IMR-90 (cell line): ENCODE measurements around the gene NOTCH2. TPM values are rescaled to one million over a fixed set of nuclear protein-coding genes. Genes with fewer than 3 reads are reported as not detected.
A peak's percentile ranks its signal among the peaks of the same experiment; 100 is the strongest.
"Not testable (repeated sequence)": the region's sequence is repeated elsewhere in the genome, so short reads cannot be mapped to it uniquely, and the experiment has no call there.

ENCODE experiments used
- ATAC-seq: fragments of 200-7000 bp; cut with Tn5 transposase; 2 replicates; pipeline ENCODE4 v1.9.1; 2020; ENCODE audit warnings: low read depth, mild to moderate bottlenecking, moderate library complexity
- BruUV-seq: library from RNA; stranded (reverse); fragments of 400-500 nt; replicated peaks from 2 replicates; lab custom pipeline; 2021; lab: Mats Ljungman, UMichigan
- CTCF ChIA-PET: fragments of 300-600 bp; formaldehyde crosslinking; extraction: SDS; loops from one replicate; lab custom pipeline; 2021; ENCODE audit warnings: antibody characterized with exemption; lab: Yijun Ruan, JAX
- POLR2A ChIA-PET: fragments of 300-600 bp; sonication (Branson Sonifier 250); formaldehyde crosslinking; loops from one replicate; lab custom pipeline; 2022; ENCODE audit warnings: antibody characterized with exemption; ENCODE audit not compliant: unreplicated experiment; lab: Charles Lee
- DNase-seq: peaks from one replicate; pipeline ENCODE4 v3.0.0; 2013
- H2AFZ ChIP-seq: replicated peaks from 2 replicates; pipeline ENCODE3; 2013; ENCODE audit warnings: low read length, mild to moderate bottlenecking; ENCODE audit not compliant: poor library complexity
- H2AK5ac ChIP-seq: 2 replicates; pipeline ENCODE4 v1.6.1; 2013; ENCODE audit warnings: low read depth, low read length, inconsistent platforms
- H2AK9ac ChIP-seq: replicated peaks from 2 replicates; pipeline ENCODE3; 2013; ENCODE audit warnings: mild to moderate bottlenecking, low read depth, low read length, moderate library complexity; ENCODE audit not compliant: poor library complexity
- H2BK120ac ChIP-seq: 2 replicates; pipeline ENCODE4 v1.6.1; 2013; ENCODE audit warnings: low read depth, low read length, inconsistent platforms
- H2BK15ac ChIP-seq: 3 replicates; pipeline ENCODE4 v1.6.1; 2013; ENCODE audit warnings: low read depth, low read length, inconsistent platforms
- H2BK20ac ChIP-seq: 2 replicates; pipeline ENCODE4 v1.6.1; 2013; ENCODE audit warnings: low read depth, mild to moderate bottlenecking, inconsistent platforms, low read length, moderate library complexity
- H2BK5ac ChIP-seq: 2 replicates; pipeline ENCODE4 v1.6.1; 2013; ENCODE audit warnings: mild to moderate bottlenecking, low read depth, low read length, inconsistent platforms; ENCODE audit not compliant: poor library complexity, severe bottlenecking
- H3K14ac ChIP-seq: replicated peaks from 2 replicates; pipeline ENCODE4 v1.6.1; 2013; ENCODE audit warnings: low read depth, low read length, inconsistent platforms
- H3K18ac ChIP-seq: 2 replicates; pipeline ENCODE4 v1.6.1; 2013; ENCODE audit warnings: low read depth, low read length, control low read depth
- H3K23ac ChIP-seq: 2 replicates; pipeline ENCODE4 v1.6.1; 2013; ENCODE audit warnings: low read depth, low read length, inconsistent platforms
- H3K27ac ChIP-seq: 2 replicates; pipeline ENCODE4 v1.5.1; 2013; ENCODE audit warnings: mild to moderate bottlenecking, control low read depth, low read length; ENCODE audit not compliant: insufficient read depth
- H3K27me3 ChIP-seq: 2 replicates; pipeline ENCODE4 v1.6.1; 2013; ENCODE audit warnings: low read length; ENCODE audit not compliant: control insufficient read depth, insufficient read depth
- H3K36me3 ChIP-seq: 2 replicates; pipeline ENCODE4 v1.6.1; 2013; ENCODE audit warnings: low read length, mixed read lengths; ENCODE audit not compliant: control insufficient read depth, insufficient read depth
- H3K4ac ChIP-seq: 2 replicates; pipeline ENCODE4 v1.6.1; 2013; ENCODE audit warnings: low read depth, low read length, inconsistent platforms
- H3K4me1 ChIP-seq: 2 replicates; pipeline ENCODE4 v1.6.1; 2013; ENCODE audit warnings: low read length, mixed read lengths; ENCODE audit not compliant: control insufficient read depth, insufficient read depth
- H3K4me2 ChIP-seq: 2 replicates; pipeline ENCODE4 v1.6.1; 2013; ENCODE audit warnings: low read depth, mild to moderate bottlenecking, control low read depth, low read length, moderate library complexity
- H3K4me3 ChIP-seq: 2 replicates; pipeline ENCODE4 v1.5.1; 2013; ENCODE audit warnings: low read depth, mild to moderate bottlenecking, control low read depth, low read length, moderate library complexity; ENCODE audit not compliant: insufficient read depth
- H3K56ac ChIP-seq: 2 replicates; pipeline ENCODE4 v1.6.1; 2013; ENCODE audit warnings: low read length, inconsistent platforms; ENCODE audit not compliant: insufficient read depth; ENCODE audit errors: extremely low read depth
- H3K79me1 ChIP-seq, 2 experiments: 2 replicates each; pipeline ENCODE4 v1.6.1; 2013; ENCODE audit warnings: low read length in 2 of 2, inconsistent platforms in 1 of 2, low read depth in 1 of 2
- H3K9ac ChIP-seq: 2 replicates; pipeline ENCODE4 v1.6.1; 2013; ENCODE audit warnings: low read depth, low read length, control low read depth
- H3K9me1 ChIP-seq: 2 replicates; pipeline ENCODE4 v1.6.1; 2013; ENCODE audit warnings: low read length, inconsistent platforms; ENCODE audit not compliant: insufficient read depth
- H3K9me3 ChIP-seq: 2 replicates; pipeline ENCODE4 v1.6.1; 2013; ENCODE audit warnings: low read length; ENCODE audit not compliant: control insufficient read depth, insufficient read depth
- H4K20me1 ChIP-seq: 2 replicates; pipeline ENCODE4 v1.6.1; 2013; ENCODE audit warnings: low read length, inconsistent platforms; ENCODE audit not compliant: insufficient read depth
- H4K5ac ChIP-seq: 2 replicates; pipeline ENCODE4 v1.6.1; 2013; ENCODE audit warnings: mild to moderate bottlenecking, low read depth, low read length, control low read depth
- H4K8ac ChIP-seq, 2 experiments: 2 replicates each; pipeline ENCODE4 v1.6.1; 2013; ENCODE audit warnings: low read depth in 2 of 2, low read length in 2 of 2, control low read depth in 1 of 2, inconsistent platforms in 1 of 2
- H4K91ac ChIP-seq: 2 replicates; pipeline ENCODE4 v1.6.1; 2013; ENCODE audit warnings: low read depth, low read length, inconsistent platforms; ENCODE audit not compliant: insufficient read depth
- MAFK ChIP-seq: IDR thresholded peaks from 2 replicates; pipeline ENCODE4 v1.6.1; 2012; ENCODE audit warnings: low read depth, low read length, improper control_type of control experiment
- WGBS, 2 experiments: methylation state at CpG; one replicate each; pipeline versions ENCODE4 v1.1.5 to v1.1.7; 2013; ENCODE audit warnings: missing lambda C conversion rate in 2 of 2; ENCODE audit not compliant: insufficient read length in 1 of 2; ENCODE audit errors: extremely low coverage in 2 of 2; 5-methylcytosine and 5-hydroxymethylcytosine counted together
- dilution Hi-C: fragments of 300-500 bp; cut with HindIII; formaldehyde crosslinking; loops from one replicate; pipeline ENCODE4 v1.14.3; 2018; ENCODE audit warnings: low sequenced_read_pairs; ENCODE audit not compliant: unreplicated experiment
- in situ Hi-C: fragments of 300-500 bp; cut with MboI; formaldehyde crosslinking; loops from 3 replicates; pipeline ENCODE4 v1.14.3; 2019; ENCODE audit warnings: low sequenced_read_pairs, inconsistent platforms, mixed read lengths
- intact Hi-C: fragments of 100-400 bp; cut with micrococcal nuclease; formaldehyde crosslinking; loops from 2 replicates; pipeline ENCODE4 v1.10.0; 2022
- polyA plus RNA-seq, 3 experiments: library from polyadenylated mRNA; depleted of rRNA; stranded (reverse); fragments of >200 nt; gene quantifications; 2 replicates each; pipeline ENCODE4 v1.2.3, GENCODE V29; 2012; ENCODE audit warnings: low replicate concordance in 1 of 3
- total RNA-seq: library from RNA; depleted of rRNA; stranded (reverse); fragments of >200 nt; gene quantifications from 2 replicates; pipeline ENCODE4 v1.2.3, GENCODE V29; 2012

Gene NOTCH2
- total and polyA plus RNA-seq, 2 of the 4 experiments (the other 2 are of a cell fraction): 40.4 to 131 TPM

DNA sequence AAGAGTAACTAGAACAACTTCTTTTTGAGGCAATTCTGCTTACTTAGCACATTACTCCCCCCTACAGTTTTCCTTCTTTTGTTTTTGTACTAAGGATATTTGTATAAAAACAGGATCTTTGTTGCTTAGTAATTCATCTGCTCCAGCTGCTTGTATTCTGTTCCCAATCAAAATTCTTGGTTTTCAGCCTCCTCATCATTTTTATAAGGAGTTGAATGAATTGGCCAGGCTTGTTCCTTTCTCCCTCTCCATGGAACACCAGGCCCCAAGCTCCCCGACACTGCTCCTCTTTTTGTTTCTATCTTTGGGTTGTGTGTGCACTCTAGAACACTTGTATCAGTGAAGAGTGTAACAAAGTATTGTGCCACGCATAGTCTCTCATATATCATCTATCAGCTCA, 73.5 kb downstream of the NOTCH2 start:
- H3K56ac ChIP-seq, H4K5ac ChIP-seq, H2BK20ac ChIP-seq, H3K18ac ChIP-seq, H4K20me1 ChIP-seq, H3K4me3 ChIP-seq, intact Hi-C loops, H3K27ac ChIP-seq, H2BK15ac ChIP-seq, H4K8ac ChIP-seq, H2AK5ac ChIP-seq, H2AFZ ChIP-seq, H3K36me3 ChIP-seq, H3K4me2 ChIP-seq, H3K9me3 ChIP-seq, CTCF ChIA-PET, POLR2A ChIA-PET, H2AK9ac ChIP-seq, H3K23ac ChIP-seq, DNase-seq, H2BK120ac ChIP-seq, H4K91ac ChIP-seq, in situ Hi-C loops, H3K27me3 ChIP-seq, H2BK5ac ChIP-seq, H3K9me1 ChIP-seq, H3K4ac ChIP-seq, ATAC-seq, H3K79me1 ChIP-seq, H3K14ac ChIP-seq, H3K9ac ChIP-seq, BruUV-seq, H3K4me1 ChIP-seq, dilution Hi-C loops: not testable (repeated sequence)
- TF ChIP-seq MAFK: peak; percentile 58
- no CpG with 5 or more reads among the region's 2 CpGs for WGBS, 2 experiments
